H1 (cell line): ENCODE data around the gene SCMH1. TPM values are rescaled to one million over a fixed set of nuclear protein-coding genes. Genes with fewer than 3 reads are reported as not detected.

Experiments
- CTCF ChIA-PET: fragments of 300-600 bp; sonication (Branson Sonifier 250); formaldehyde crosslinking; loops from one replicate; lab custom pipeline; 2021; ENCODE audit not compliant: partially characterized antibody; lab: Charles Lee
- POLR2A ChIA-PET: fragments of 300-600 bp; sonication (Branson Sonifier 250); formaldehyde crosslinking; loops from one replicate; lab custom pipeline; 2021; ENCODE audit warnings: inconsistent platforms; ENCODE audit not compliant: partially characterized antibody; lab: Charles Lee
- DNase-seq, 2 experiments: peaks; one replicate each; pipeline versions ENCODE4 v3.0.0 to v3.0.0-alpha.2; 2010 to 2022; ENCODE audit warnings: low spot score in 2 of 2, low read depth in 1 of 2, mixed read lengths in 1 of 2
- FAIRE-seq: peaks from 2 replicates; lab custom pipeline; 2011; peaks lifted over from hg19 to GRCh38; lab: Jason Lieb, UNC
- H2AFZ ChIP-seq: 2 replicates; pipeline ENCODE4 v1.8.1; 2012; ENCODE audit warnings: low read length, inconsistent platforms
- H2AK5ac ChIP-seq: 2 replicates; pipeline ENCODE4 v1.6.1; 2013; ENCODE audit warnings: low read depth, low read length
- H2BK120ac ChIP-seq: replicated peaks from 2 replicates; pipeline ENCODE3; 2013; ENCODE audit warnings: low read depth, low read length, inconsistent platforms
- H2BK12ac ChIP-seq: 2 replicates; pipeline ENCODE4 v1.6.1; 2013; ENCODE audit warnings: low read depth, low read length
- H2BK15ac ChIP-seq: 2 replicates; pipeline ENCODE4 v1.6.1; 2013; ENCODE audit warnings: low read length
- H2BK20ac ChIP-seq: 2 replicates; pipeline ENCODE4 v1.6.1; 2013; ENCODE audit warnings: low read length
- H2BK5ac ChIP-seq: 2 replicates; pipeline ENCODE4 v1.6.1; 2013; ENCODE audit warnings: low read depth, low read length
- H3K14ac ChIP-seq: 2 replicates; pipeline ENCODE4 v1.6.1; 2013; ENCODE audit warnings: inconsistent platforms; ENCODE audit not compliant: insufficient read length
- H3K18ac ChIP-seq: 2 replicates; pipeline ENCODE4 v1.6.1; 2013; ENCODE audit warnings: low read length; ENCODE audit errors: extremely low read depth
- H3K23ac ChIP-seq: 2 replicates; pipeline ENCODE4 v1.6.1; 2013; ENCODE audit warnings: inconsistent platforms; ENCODE audit not compliant: insufficient read length
- H3K23me2 ChIP-seq: 2 replicates; pipeline ENCODE4 v1.6.1; 2013; ENCODE audit warnings: low read depth, low read length
- H3K27ac ChIP-seq: 2 replicates; pipeline ENCODE4 v1.6.1; 2011; ENCODE audit warnings: low read depth, low read length, inconsistent platforms
- H3K27me3 ChIP-seq, 4 experiments: replicated peaks in 1 of 4; 1 replicate in 1 of 4; 2 replicates in 3 of 4; pipeline versions ENCODE4 v1.6.1 to v1.8.1; 2011 to 2013; ENCODE audit warnings: low read length in 3 of 4, mild to moderate bottlenecking in 3 of 4, inconsistent platforms in 2 of 4, mixed read lengths in 2 of 4, moderate library complexity in 1 of 4; ENCODE audit not compliant: control insufficient read depth in 3 of 4, insufficient read depth in 3 of 4; ENCODE audit errors: extremely low read depth in 1 of 4
- H3K36me3 ChIP-seq, 4 experiments: 2 replicates each; pipeline versions ENCODE4 v1.6.1 to v1.8.1; 2011 to 2013; ENCODE audit warnings: mild to moderate bottlenecking in 4 of 4, low read length in 3 of 4, moderate library complexity in 2 of 4, control low read depth in 1 of 4, inconsistent platforms in 1 of 4; ENCODE audit not compliant: insufficient read depth in 4 of 4, control insufficient read depth in 2 of 4
- H3K4ac ChIP-seq: replicated peaks from 2 replicates; pipeline ENCODE3; 2013; ENCODE audit warnings: low read length, low read depth, mixed read lengths, inconsistent platforms; ENCODE audit not compliant: insufficient read length
- H3K4me1 ChIP-seq, 4 experiments: replicated peaks in 1 of 4; 1 replicate in 1 of 4; 2 replicates in 3 of 4; pipeline versions ENCODE4 v1.6.1 to v1.8.1; 2011 to 2013; ENCODE audit warnings: low read length in 3 of 4, inconsistent platforms in 2 of 4, mixed read lengths in 1 of 4; ENCODE audit not compliant: insufficient read depth in 4 of 4, control insufficient read depth in 3 of 4
- H3K4me2 ChIP-seq, 2 experiments: 2 replicates each; pipeline versions ENCODE4 v1.6.1 to v1.8.1; 2011 to 2013; ENCODE audit warnings: low read depth in 2 of 2, low read length in 2 of 2, control low read depth in 1 of 2, inconsistent platforms in 1 of 2, mild to moderate bottlenecking in 1 of 2; ENCODE audit not compliant: insufficient read depth in 1 of 2
- H3K4me3 ChIP-seq, 4 experiments: fragments of 200-600, 300-600 bp in 1 of 4; sonication (generic), shearing (Covaris generic), sonication (Bioruptor Twin) in 1 of 4; 2 replicates each; pipeline versions ENCODE4 v1.5.1 to v1.8.1; 2011 to 2016; ENCODE audit warnings: low read length in 4 of 4, low read depth in 3 of 4, control low read depth in 2 of 4, inconsistent platforms in 2 of 4, mild to moderate bottlenecking in 2 of 4, mixed read lengths in 1 of 4, moderate library complexity in 1 of 4; ENCODE audit not compliant: insufficient read depth in 2 of 4; ENCODE audit errors: extremely low read depth in 1 of 4
- H3K56ac ChIP-seq: replicated peaks from 2 replicates; pipeline ENCODE3; 2013; ENCODE audit warnings: low read depth, mild to moderate bottlenecking, mixed read lengths, low read length, inconsistent platforms; ENCODE audit not compliant: insufficient read length
- H3K79me1 ChIP-seq: 2 replicates; pipeline ENCODE4 v1.6.1; 2013; ENCODE audit warnings: low read depth, low read length, control low read depth
- H3K79me2 ChIP-seq, 2 experiments: 2 replicates each; pipeline versions ENCODE4 v1.6.1 to v1.8.1; 2012 to 2013; ENCODE audit warnings: low read length in 2 of 2, mild to moderate bottlenecking in 2 of 2, inconsistent platforms in 1 of 2; ENCODE audit not compliant: insufficient read depth in 2 of 2, control insufficient read depth in 1 of 2
- H3K9ac ChIP-seq, 4 experiments: replicated peaks in 1 of 4; 1 replicate in 1 of 4; 2 replicates in 3 of 4; pipeline versions ENCODE4 v1.6.1 to v1.8.1; 2011 to 2013; ENCODE audit warnings: low read depth in 3 of 4, low read length in 3 of 4, control low read depth in 2 of 4, mild to moderate bottlenecking in 2 of 4, moderate library complexity in 2 of 4, inconsistent platforms in 1 of 4; ENCODE audit errors: extremely low read depth in 1 of 4
- H3K9me3 ChIP-seq, 2 experiments: 2 replicates each; pipeline versions ENCODE4 v1.6.1 to v1.8.1; 2012 to 2013; ENCODE audit warnings: mild to moderate bottlenecking in 2 of 2, moderate library complexity in 2 of 2, control low read depth in 1 of 2, inconsistent platforms in 1 of 2, low read depth in 1 of 2, low read length in 1 of 2, mixed read lengths in 1 of 2; ENCODE audit not compliant: insufficient read depth in 2 of 2
- H4K20me1 ChIP-seq, 2 experiments: replicated peaks in 1 of 2; 2 replicates each; pipeline versions ENCODE3 to v1.8.1; 2011 to 2013; ENCODE audit warnings: inconsistent platforms in 2 of 2, low read length in 2 of 2, mild to moderate bottlenecking in 1 of 2; ENCODE audit not compliant: insufficient read depth in 2 of 2, control insufficient read depth in 1 of 2
- H4K5ac ChIP-seq: 2 replicates; pipeline ENCODE4 v1.6.1; 2013; ENCODE audit warnings: low read length, low read depth, mixed read lengths, inconsistent platforms; ENCODE audit not compliant: insufficient read length
- H4K8ac ChIP-seq: 2 replicates; pipeline ENCODE4 v1.8.0; 2013; ENCODE audit warnings: mild to moderate bottlenecking, moderate library complexity, low read length, inconsistent platforms; ENCODE audit not compliant: insufficient read depth; ENCODE audit errors: extremely low read depth
- H4K91ac ChIP-seq: replicated peaks from 2 replicates; pipeline ENCODE3; 2013; ENCODE audit warnings: low read length, mixed read lengths, inconsistent platforms; ENCODE audit not compliant: insufficient read length
- ATF3 ChIP-seq: IDR thresholded peaks from 2 replicates; pipeline ENCODE4 v1.6.1; 2011; ENCODE audit warnings: low read depth, mild to moderate bottlenecking, low read length; ENCODE audit not compliant: insufficient read depth
- BRCA1 ChIP-seq: IDR thresholded peaks from 2 replicates; pipeline ENCODE4 v1.6.1; 2012; ENCODE audit warnings: low read depth, low read length, improper control_type of control experiment
- CBX5 ChIP-seq: fragments of 300-800, 300-1000 bp; sonication (generic); IDR thresholded peaks from 2 replicates; pipeline ENCODE4 v1.7.1; 2016; ENCODE audit warnings: antibody characterized with exemption, low read length, low read depth
- E2F6 ChIP-seq: IDR thresholded peaks from 2 replicates; pipeline ENCODE4 v1.6.1; 2012; ENCODE audit warnings: inconsistent platforms
- KDM1A ChIP-seq: fragments of 200-600, 300-600 bp; sonication (generic); IDR thresholded peaks from 2 replicates; pipeline ENCODE4 v1.7.1; 2016; ENCODE audit warnings: mild to moderate bottlenecking, low read length, borderline replicate concordance
- KDM4A ChIP-seq: IDR thresholded peaks from one replicate; pipeline ENCODE4 v1.7.1; 2012; ENCODE audit warnings: low read depth, mild to moderate bottlenecking, moderate library complexity, low read length, inconsistent platforms; ENCODE audit not compliant: severe bottlenecking
- KDM5A ChIP-seq: fragments of 200-600 bp; IDR thresholded peaks from 2 replicates; pipeline ENCODE4 v1.7.1; 2012; ENCODE audit warnings: mild to moderate bottlenecking, low read length, inconsistent platforms, mixed read lengths
- MAX ChIP-seq: IDR thresholded peaks from 2 replicates; pipeline ENCODE4 v1.6.1; 2012; ENCODE audit warnings: inconsistent platforms
- POLR2AphosphoS5 ChIP-seq: IDR thresholded peaks from 2 replicates; pipeline ENCODE4 v1.6.1; 2011; ENCODE audit warnings: low read depth, low read length
- POU5F1 ChIP-seq: IDR thresholded peaks from 2 replicates; pipeline ENCODE4 v1.6.1; 2011; ENCODE audit warnings: low read depth, mild to moderate bottlenecking, low read length, moderate library complexity
- SIRT6 ChIP-seq: IDR thresholded peaks from one replicate; pipeline ENCODE4 v1.7.1; 2012; ENCODE audit warnings: low read length, inconsistent platforms
- SP4 ChIP-seq: IDR thresholded peaks from 2 replicates; pipeline ENCODE4 v1.6.1; 2012; ENCODE audit warnings: low read length, inconsistent platforms
- TEAD4 ChIP-seq: IDR thresholded peaks from 2 replicates; pipeline ENCODE4 v1.6.1; 2012; ENCODE audit warnings: low read depth, low read length, inconsistent platforms, mixed read lengths
- WGBS, 2 experiments: shearing (Covaris generic) in 1 of 2; methylation state at CpG; one replicate each; pipeline versions ENCODE4 v1.1.6 to v1.1.7; 2013 to 2015; ENCODE audit warnings: low lambda C conversion rate in 2 of 2, mixed read lengths in 2 of 2, inconsistent platforms in 1 of 2, low coverage in 1 of 2, missing lambda C conversion rate in 1 of 2; ENCODE audit not compliant: insufficient replicate concordance in 2 of 2, insufficient coverage in 1 of 2, insufficient read length in 1 of 2; ENCODE audit errors: extremely low coverage in 1 of 2, missing lambda C conversion rate in 1 of 2; 5-methylcytosine and 5-hydroxymethylcytosine counted together
- polyA plus RNA-seq, 7 experiments: library from polyadenylated mRNA; depleted of rRNA in 3 of 7; stranded (reverse) in 5 of 7; unstranded in 2 of 7; fragments of >200 nt in 5 of 7; fragments of 200-250 nt in 2 of 7; gene quantifications; 1 replicate in 5 of 7; 2 replicates in 1 of 7; 4 replicates in 1 of 7; pipeline versions ENCODE4 v1.2.1 to v1.2.3, GENCODE V29; 2011 to 2013; ENCODE audit warnings: missing spikeins in 2 of 7, mixed read lengths in 2 of 7
- total RNA-seq: library from RNA; stranded (reverse); fragmentation: NEBNext Ultra II Directional; extraction: Animal tissue kit (Norgen Biotek cat#: 25700); gene quantifications from 2 replicates; pipeline ENCODE4 v1.2.1, GENCODE V29; 2021

The SCMH1 gene
- total and polyA plus RNA-seq, 2 of the 8 experiments (the other 6 are each of a cell fraction or from before 2014, with no cell fraction given), result 16.6 to 30.7 TPM

- POLR2A ChIA-PET, result interaction anchor here (1.2 to 3.0 kb wide), 4 partner anchors 8 to 33 kb away, joined by 4 to 16 read pairs (median 4); partner anchors contain the start of genes CTPS1 and SLFNL1
- H3K23ac ChIP-seq, result no peak overlapping the region
- 91% methylated on average over 6 of the region's 6 CpGs; no CpG with 5 or more reads in 1 of the 2 experiments for WGBS, 2 experiments
- H3K79me2 ChIP-seq, result no peaks in the 10 kb centered on the region
- H2AFZ ChIP-seq, result no peak overlapping the region
- H3K9ac ChIP-seq, result no peak overlapping the region
- H3K4ac ChIP-seq, result no peak overlapping the region
- H3K56ac ChIP-seq, result no peak overlapping the region
- H4K5ac ChIP-seq, result no peak overlapping the region
- no peak overlapping the region for H4K91ac ChIP-seq
- H3K4me1 ChIP-seq, result no peaks in the 10 kb centered on the region
- no peak overlapping the region for H3K4me3 ChIP-seq
- H3K9me3 ChIP-seq, result no peaks in the 10 kb centered on the region
- no peak overlapping the region for H2BK120ac ChIP-seq
- CTCF ChIA-PET, result interaction anchor here (0.8 to 1.0 kb wide), 2 partner anchors 10 to 13 kb away, joined by 3 to 5 read pairs; no protein-coding TSS in a partner anchor
- FAIRE-seq, result no peak
- H3K4me2 ChIP-seq, result no peak overlapping the region
- no peak overlapping the region for H2BK15ac ChIP-seq
- no peak overlapping the region for H2BK5ac ChIP-seq
- H2BK20ac ChIP-seq, result no peak overlapping the region
- peaks cover 42 to 76% (median 66%) of the 10 kb centered on the region in 4 experiments for H3K36me3 ChIP-seq
- H3K27me3 ChIP-seq, result no peaks in the 10 kb centered on the region
- H3K18ac ChIP-seq, result no peak overlapping the region
- no peak overlapping the region for H4K8ac ChIP-seq
- no peak overlapping the region for H2BK12ac ChIP-seq
- no peak overlapping the region for H3K14ac ChIP-seq
- peaks cover 5 to 13% of the 10 kb centered on the region in 2 experiments for H4K20me1 ChIP-seq
- H3K23me2 ChIP-seq, result no peaks in the 10 kb centered on the region
- no peak overlapping the region for H3K27ac ChIP-seq
- H3K79me1 ChIP-seq, result peaks cover 3% of the 10 kb centered on the region; the same call in 1 of the 2 replicates
- no peak overlapping the region for H2AK5ac ChIP-seq
- DNase-seq, result no peak
- TF ChIP-seq TEAD4 (no peak), ATF3 (no peak), SP4 (no peak), POU5F1 (no peak), KDM4A (no peak), KDM5A (no peak), CBX5 (no peak), E2F6 (no peak), MAX (no peak), POLR2AphosphoS5 (no peak), BRCA1 (no peak), KDM1A (no peak), SIRT6 (no peak)
Measured at GRCh38 chr1:41013024-41013423, 229.1 kb downstream of the SCMH1 start.
